Naive thymus-derived CD4-positive, alpha-beta T cell (primary cell): Measurements from ENCODE around the gene GGTA1. TPM values are rescaled to one million over a fixed set of nuclear protein-coding genes. Genes with fewer than 3 reads are reported as not detected.

ENCODE experiments used
- ATAC-seq: fragments of 150-1000 bp; cut with Tn5 transposase; 2 replicates; pipeline ENCODE4 v1.10.0; 2021; ENCODE audit warnings: mild to moderate bottlenecking, moderate library complexity
- CTCF ChIA-PET: fragments of 350-600 bp; sonication (Branson Sonifier 250); formaldehyde crosslinking; loops from one replicate; lab custom pipeline; 2021; ENCODE audit warnings: antibody characterized with exemption; lab: Charles Lee
- POLR2A ChIA-PET: fragments of 350-600 bp; sonication (Branson Sonifier 250); formaldehyde crosslinking; loops from one replicate; lab custom pipeline; 2021; ENCODE audit warnings: antibody characterized with exemption, inconsistent platforms; lab: Charles Lee
- DNase-seq, 9 donors: peaks; one replicate each; pipeline versions ENCODE4 v3.0.0 to v3.0.0-alpha.2; 2020 to 2022; ENCODE audit warnings: mixed read lengths in 1 of 9
- H3K27ac ChIP-seq: one replicate; pipeline ENCODE4 v1.7.0; 2013; ENCODE audit warnings: mild to moderate bottlenecking, low read depth, low read length, moderate library complexity
- H3K27me3 ChIP-seq, 2 donors: one replicate each; pipeline ENCODE4 v1.7.0; 2013; ENCODE audit warnings: low read length in 2 of 2, mild to moderate bottlenecking in 2 of 2, moderate library complexity in 2 of 2; ENCODE audit not compliant: control insufficient read depth in 2 of 2, insufficient read depth in 2 of 2
- H3K36me3 ChIP-seq, 3 experiments: 1 replicate in 2 of 3; 2 replicates in 1 of 3; pipeline ENCODE4 v1.7.0; 2013; ENCODE audit warnings: low read length in 3 of 3, mild to moderate bottlenecking in 3 of 3, moderate library complexity in 1 of 3; ENCODE audit not compliant: insufficient read depth in 3 of 3, control insufficient read depth in 2 of 3
- H3K4me1 ChIP-seq, 2 donors: one replicate each; pipeline ENCODE4 v1.7.0; 2013; ENCODE audit warnings: low read length in 2 of 2, mild to moderate bottlenecking in 2 of 2, moderate library complexity in 1 of 2; ENCODE audit not compliant: control insufficient read depth in 2 of 2, insufficient read depth in 2 of 2
- H3K4me3 ChIP-seq: 2 replicates; pipeline ENCODE4 v1.7.0; 2013; ENCODE audit warnings: mild to moderate bottlenecking, low read length
- H3K9me3 ChIP-seq, 3 experiments: 1 replicate in 2 of 3; 2 replicates in 1 of 3; pipeline ENCODE4 v1.7.0; 2013; ENCODE audit warnings: low read length in 3 of 3; ENCODE audit not compliant: control insufficient read depth in 2 of 3
- H3K27ac Mint-ChIP-seq, 9 donors: one replicate each; pipeline ENCODE4 v1.8.0; 2020 to 2022; ENCODE audit warnings: mixed read lengths in 9 of 9, mild to moderate bottlenecking in 8 of 9, moderate library complexity in 5 of 9, inconsistent platforms in 2 of 9
- H3K27me3 Mint-ChIP-seq, 5 donors: one replicate each; pipeline ENCODE4 v1.8.0; 2021 to 2022; ENCODE audit warnings: mixed read lengths in 5 of 5, mild to moderate bottlenecking in 1 of 5
- H3K36me3 Mint-ChIP-seq, 5 donors: one replicate each; pipeline ENCODE4 v1.8.0; 2020 to 2022; ENCODE audit warnings: mixed read lengths in 5 of 5, mild to moderate bottlenecking in 3 of 5, inconsistent platforms in 1 of 5
- H3K4me1 Mint-ChIP-seq, 7 donors: one replicate each; pipeline ENCODE4 v1.8.0; 2020 to 2022; ENCODE audit warnings: mixed read lengths in 7 of 7, mild to moderate bottlenecking in 3 of 7, inconsistent platforms in 1 of 7
- H3K4me3 Mint-ChIP-seq, 10 donors: one replicate each; pipeline ENCODE4 v1.8.0; 2020 to 2022; ENCODE audit warnings: mild to moderate bottlenecking in 10 of 10, mixed read lengths in 10 of 10, moderate library complexity in 6 of 10, inconsistent platforms in 2 of 10
- H3K9me3 Mint-ChIP-seq, 11 donors: one replicate each; pipeline ENCODE4 v1.8.0; 2020 to 2022; ENCODE audit warnings: mixed read lengths in 11 of 11, mild to moderate bottlenecking in 4 of 11, inconsistent platforms in 1 of 11, moderate library complexity in 1 of 11
- intact Hi-C, 2 donors: fragments of 100-400 bp; cut with micrococcal nuclease; formaldehyde crosslinking; loops; one replicate each; pipeline ENCODE4 v1.15.1; 2023
- polyA plus RNA-seq, 2 donors: library from polyadenylated mRNA; unstranded; fragments of 300-500 nt; fragmentation: Illumina TruSeq; gene quantifications; one replicate each; pipeline ENCODE4 v1.2.3, GENCODE V29; 2021
- total RNA-seq, 6 experiments: library from RNA in 5 of 6; stranded (reverse) in 5 of 6; gene quantifications; 1 replicate in 5 of 6; 2 replicates in 1 of 6; pipeline ENCODE4 v1.2.3 and lab custom pipeline; 2021 to 2026

The GGTA1 gene
- total and polyA plus RNA-seq, 7 experiments from 2014 or later = 1.2 TPM; not detected in 6

DNA sequence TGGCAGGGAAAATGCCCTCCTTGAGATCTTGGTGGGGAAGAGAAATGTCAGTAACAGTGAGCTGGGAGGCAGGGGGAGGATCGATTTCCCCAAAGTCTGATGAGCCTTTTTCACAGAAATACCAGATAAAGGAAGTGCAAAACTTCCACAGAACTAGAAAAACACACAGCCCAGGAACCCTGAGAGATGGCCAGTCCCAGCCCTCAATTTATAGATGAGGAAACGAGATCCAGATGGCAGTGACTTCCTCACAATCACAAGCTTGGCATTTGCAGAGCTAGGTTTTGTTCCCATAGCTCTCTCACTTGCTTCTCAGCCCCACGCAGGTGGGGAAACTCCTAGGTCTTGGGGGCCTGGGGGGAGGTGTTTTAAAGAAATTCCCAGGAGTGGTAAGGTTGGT lies 3.8 kb upstream of the GGTA1 start:
- DNase-seq (no peak), ATAC-seq (no peak)
- peaks cover 0 to 6% (median 0%) of the 10 kb centered on the region in 5 donors for H3K36me3 Mint-ChIP-seq
- peaks cover under 1 to 8% of the 10 kb centered on the region in 2 donors for H3K4me1 ChIP-seq
- peaks cover 0 to 1% of the 10 kb centered on the region in 2 donors for H3K27me3 ChIP-seq
- peaks cover 40 to 56% (median 45%) of the 10 kb centered on the region in 5 donors for H3K27me3 Mint-ChIP-seq
- no peak overlapping the region for H3K4me3 Mint-ChIP-seq
- CTCF ChIA-PET = no interaction called here
- no peaks in the 10 kb centered on the region for H3K9me3 ChIP-seq
- intact Hi-C loops = no loop called here
- no peaks in the 10 kb centered on the region for H3K36me3 ChIP-seq
- no peak overlapping the region for H3K4me3 ChIP-seq
- peaks cover 8 to 18% (median 16%) of the 10 kb centered on the region in 7 donors for H3K4me1 Mint-ChIP-seq
- no peak overlapping the region for H3K27ac ChIP-seq
- POLR2A ChIA-PET = no interaction called here
- no peak overlapping the region for H3K27ac Mint-ChIP-seq
- H3K9me3 Mint-ChIP-seq = no peaks in the 10 kb centered on the region

- H3K27ac Mint-ChIP-seq = no peak overlapping the region
- no peak for ATAC-seq
- Histone ChIP-seq H3K27ac (no peak overlapping the region), H3K4me1 (peaks cover 4 to 10% of the 10 kb centered on the region in 2 donors), H3K27me3 (peaks cover 3 to 8% of the 10 kb centered on the region in 2 donors), H3K9me3 (peaks cover 0 to 6% (median 0%) of the 10 kb centered on the region in 3 experiments), H3K36me3 (no peaks in the 10 kb centered on the region), H3K4me3 (no peak overlapping the region)
- H3K36me3 Mint-ChIP-seq = peaks cover 0 to 16% (median 5%) of the 10 kb centered on the region in 5 donors
- peaks cover 59 to 76% (median 70%) of the 10 kb centered on the region in 5 donors for H3K27me3 Mint-ChIP-seq
- ChIA-PET CTCF (no interaction called here), POLR2A (no interaction called here)
- peak overlapping the region; percentile 29 to 89 (median 64) for H3K4me3 Mint-ChIP-seq
- intact Hi-C loops = no loop called here
- H3K9me3 Mint-ChIP-seq = peaks cover 0 to 14% (median 9%) of the 10 kb centered on the region in 11 donors
- H3K4me1 Mint-ChIP-seq = peaks cover 16 to 26% (median 23%) of the 10 kb centered on the region in 7 donors
- no peak for DNase-seq
Observed at GRCh38 chr9:121500165-121500478, 478 bp upstream of the GGTA1 start.

- Histone ChIP-seq H3K4me1 (peaks cover 4 to 10% of the 10 kb centered on the region in 2 donors), H3K36me3 (no peaks in the 10 kb centered on the region), H3K4me3 (peak overlapping the region; percentile 33), H3K27me3 (peaks cover 3 to 8% of the 10 kb centered on the region in 2 donors), H3K9me3 (peaks cover 0 to 6% (median 0%) of the 10 kb centered on the region in 3 experiments), H3K27ac (no peak overlapping the region)
- Mint-ChIP-seq H3K4me1 (peaks cover 16 to 26% (median 23%) of the 10 kb centered on the region in 7 donors), H3K36me3 (peaks cover 0 to 16% (median 5%) of the 10 kb centered on the region in 5 donors), H3K9me3 (peaks cover 0 to 14% (median 9%) of the 10 kb centered on the region in 11 donors), H3K27ac (peak overlapping the region in 1 of 9 donors; percentile 41), H3K4me3 (peak overlapping the region; percentile 70 to 89 (median 80)), H3K27me3 (peaks cover 65 to 76% (median 70%) of the 10 kb centered on the region in 5 donors)
- ATAC-seq = peak; percentile 4
- CTCF ChIA-PET = no interaction called here
- DNase-seq = no peak
- intact Hi-C loops = loop anchor here in 1 of 2 donors (5.0 kb wide), 1 partner anchor 177 kb away; no protein-coding TSS in a partner anchor
- POLR2A ChIA-PET = no interaction called here
Observed at GRCh38 chr9:121499177-121499426, 542 bp downstream of the GGTA1 start.

- Mint-ChIP-seq H3K4me3 (peak overlapping the region; percentile 70 to 89 (median 80)), H3K36me3 (peaks cover 0 to 15% (median 5%) of the 10 kb centered on the region in 5 donors), H3K27ac (peak overlapping the region in 1 of 9 donors; percentile 41), H3K4me1 (peaks cover 16 to 26% (median 23%) of the 10 kb centered on the region in 7 donors), H3K27me3 (peaks cover 64 to 73% (median 67%) of the 10 kb centered on the region in 5 donors), H3K9me3 (peaks cover 0 to 14% (median 9%) of the 10 kb centered on the region in 11 donors)
- peaks cover 0 to 6% (median 0%) of the 10 kb centered on the region in 3 experiments for H3K9me3 ChIP-seq
- intact Hi-C loops = loop anchor here in 1 of 2 donors (5.0 kb wide), 1 partner anchor 176 kb away; no protein-coding TSS in a partner anchor
- H3K27me3 ChIP-seq = peaks cover 3 to 8% of the 10 kb centered on the region in 2 donors
- ChIA-PET POLR2A (no interaction called here), CTCF (interaction anchor here (0.6 kb wide), 1 partner anchor 17 kb away, joined by 4 read pairs; no protein-coding TSS in a partner anchor)
- no peak for DNase-seq
- peaks cover 4 to 10% of the 10 kb centered on the region in 2 donors for H3K4me1 ChIP-seq
- peak overlapping the region; percentile 33 for H3K4me3 ChIP-seq
- H3K27ac ChIP-seq = no peak overlapping the region
- no peak for ATAC-seq
- H3K36me3 ChIP-seq = no peaks in the 10 kb centered on the region
Observed at GRCh38 chr9:121498487-121499176, 1.0 kb downstream of the GGTA1 start.

DNA sequence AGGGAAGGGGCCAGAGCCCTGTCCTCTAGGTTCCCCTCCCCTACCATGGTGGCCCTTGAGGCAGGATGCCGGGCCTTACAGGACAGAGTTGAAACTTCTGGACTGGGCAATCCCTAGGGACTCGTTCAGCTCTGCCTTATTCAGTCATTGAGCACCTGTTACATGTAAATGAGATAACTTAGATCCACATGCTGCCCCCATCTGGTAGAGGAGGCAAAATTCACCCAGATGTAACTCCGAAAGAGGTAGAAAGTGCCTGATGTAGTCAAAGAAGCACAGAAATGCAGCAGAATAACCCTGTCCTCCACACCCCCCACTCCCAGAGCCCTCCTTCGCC lies 1.5 kb downstream of the GGTA1 start:
- peaks cover 0 to 14% (median 9%) of the 10 kb centered on the region in 11 donors for H3K9me3 Mint-ChIP-seq
- Histone ChIP-seq H3K36me3 (no peaks in the 10 kb centered on the region), H3K9me3 (peaks cover 0 to 6% (median 0%) of the 10 kb centered on the region in 3 experiments), H3K4me3 (peak overlapping the region; percentile 33), H3K27ac (no peak overlapping the region), H3K4me1 (peaks cover 4 to 10% of the 10 kb centered on the region in 2 donors), H3K27me3 (peaks cover 3 to 8% of the 10 kb centered on the region in 2 donors)
- DNase-seq (peak in 6 of 9 donors; percentile 18 to 41 (median 22)), ATAC-seq (peak; percentile 67)
- H3K4me3 Mint-ChIP-seq = peak overlapping the region; percentile 70 to 89 (median 80)
- H3K27me3 Mint-ChIP-seq = peaks cover 58 to 68% (median 63%) of the 10 kb centered on the region in 5 donors
- CTCF ChIA-PET = interaction anchor here (0.6 kb wide), 1 partner anchor 17 kb away, joined by 4 read pairs; no protein-coding TSS in a partner anchor
- intact Hi-C loops = loop anchor here in 1 of 2 donors (5.0 kb wide), 1 partner anchor 176 kb away; no protein-coding TSS in a partner anchor
- H3K4me1 Mint-ChIP-seq = peaks cover 16 to 26% (median 20%) of the 10 kb centered on the region in 7 donors
- H3K27ac Mint-ChIP-seq = no peak overlapping the region
- peaks cover 0 to 10% (median 5%) of the 10 kb centered on the region in 5 donors for H3K36me3 Mint-ChIP-seq
- POLR2A ChIA-PET = no interaction called here

DNA sequence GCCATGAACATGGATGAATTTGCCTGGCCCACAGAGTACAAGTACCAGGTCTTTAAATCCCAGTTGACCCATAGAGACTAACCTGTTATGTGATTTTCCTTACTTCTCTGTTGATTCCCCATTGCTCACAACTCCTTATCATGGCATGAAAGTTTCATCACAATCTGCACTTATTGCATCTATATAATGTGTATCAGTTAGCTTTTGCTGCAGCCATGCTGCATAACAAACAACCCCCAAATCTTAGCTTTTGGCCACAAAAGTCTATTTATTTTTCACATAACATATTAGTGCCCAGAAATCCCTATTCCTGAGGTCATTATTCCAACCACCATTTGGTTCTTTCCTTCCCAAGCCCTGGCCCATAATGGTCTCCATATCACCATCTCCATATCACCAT lies 3.7 kb downstream of the GGTA1 start:
- no peak overlapping the region for H3K27ac ChIP-seq
- ChIA-PET CTCF (no interaction called here), POLR2A (no interaction called here)
- no peaks in the 10 kb centered on the region for H3K36me3 ChIP-seq
- intact Hi-C loops = loop anchor here in 1 of 2 donors (5.0 kb wide), 1 partner anchor 174 kb away; no protein-coding TSS in a partner anchor
- Mint-ChIP-seq H3K4me1 (peaks cover 16 to 26% (median 18%) of the 10 kb centered on the region in 7 donors), H3K36me3 (peaks cover 0 to 10% (median 5%) of the 10 kb centered on the region in 5 donors), H3K27ac (no peak overlapping the region), H3K4me3 (no peak overlapping the region), H3K9me3 (peaks cover 0 to 14% (median 9%) of the 10 kb centered on the region in 11 donors), H3K27me3 (peaks cover 47 to 57% (median 51%) of the 10 kb centered on the region in 5 donors)
- peaks cover 3 to 8% of the 10 kb centered on the region in 2 donors for H3K27me3 ChIP-seq
- H3K4me3 ChIP-seq = no peak overlapping the region
- H3K9me3 ChIP-seq = peaks cover 0 to 6% (median 0%) of the 10 kb centered on the region in 3 experiments
- ATAC-seq (no peak), DNase-seq (no peak)
- H3K4me1 ChIP-seq = peaks cover 4 to 10% of the 10 kb centered on the region in 2 donors
